ENCODE results near the gene KANK4. TPM values are rescaled to one million over a fixed set of nuclear protein-coding genes. Genes with fewer than 3 reads are reported as not detected.

The KANK4 gene
- total RNA-seq, 2 donors from 2014 or later, result 0.46 to 0.70 TPM

GRCh38 chr1:62325081-62325480 is 5.8 kb upstream of the KANK4 start:
- Mint-ChIP-seq H3K4me1 (peaks cover 5% of the 10 kb centered on the region), H3K27me3 (ENCODE audit: insufficient read depth) (peaks cover 13% of the 10 kb centered on the region), H3K4me3 (no peak overlapping the region), H3K27ac (no peak overlapping the region), H3K9me3 (peaks cover 6% of the 10 kb centered on the region), H3K36me3 (ENCODE audit: low read depth) (no peaks in the 10 kb centered on the region)
- H3K4me1 ChIP-seq (ENCODE audit: control insufficient read depth, insufficient read depth, low read length), result no peaks in the 10 kb centered on the region
- no peak overlapping the region for H3K9ac ChIP-seq (ENCODE audit: extremely low read depth, low read length, poor library complexity, severe bottlenecking)
- DNase-seq, result no peak
- WGBS, 2 experiments (ENCODE audit: insufficient coverage in 1 of 2, insufficient read length in 1 of 2), result 79 to 92% methylated on average over 5 of the region's 5 CpGs
- no peak overlapping the region for H3K4me3 ChIP-seq (ENCODE audit: low read length)
- no peaks in the 10 kb centered on the region for H3K36me3 ChIP-seq (ENCODE audit: control insufficient read depth, insufficient read depth, low read length)
- no peaks in the 10 kb centered on the region for H3K9me3 ChIP-seq (ENCODE audit: control insufficient read depth, low read length)
- no peak for TF ChIP-seq CTCF (conservative IDR thresholded peaks at IDR 0.05)
- H3K27ac ChIP-seq (ENCODE audit: low read depth, low read length), result no peak overlapping the region
- H3K27me3 ChIP-seq (ENCODE audit: control insufficient read depth, insufficient read depth, low read length, poor library complexity, severe bottlenecking), result peaks cover 14% of the 10 kb centered on the region

- H3K27me3 Mint-ChIP-seq (ENCODE audit: insufficient read depth), result peaks cover 47% of the 10 kb centered on the region
- H3K36me3 Mint-ChIP-seq (ENCODE audit: low read depth), result no peaks in the 10 kb centered on the region
- peaks cover 5% of the 10 kb centered on the region for H3K4me1 Mint-ChIP-seq
- no peaks in the 10 kb centered on the region for H3K9me3 Mint-ChIP-seq
- Histone ChIP-seq H3K36me3 (ENCODE audit: control insufficient read depth, insufficient read depth, low read length) (no peaks in the 10 kb centered on the region), H3K9me3 (ENCODE audit: control insufficient read depth, low read length) (no peaks in the 10 kb centered on the region), H3K4me3 (ENCODE audit: low read length) (no peak overlapping the region), H3K9ac (ENCODE audit: extremely low read depth, low read length, poor library complexity, severe bottlenecking) (no peak overlapping the region), H3K27me3 (ENCODE audit: control insufficient read depth, insufficient read depth, low read length, poor library complexity, severe bottlenecking) (peaks cover 50% of the 10 kb centered on the region), H3K27ac (ENCODE audit: low read depth, low read length) (no peak overlapping the region), H3K4me1 (ENCODE audit: control insufficient read depth, insufficient read depth, low read length) (no peaks in the 10 kb centered on the region)
- 80 to 95% methylated on average over 2 to 3 of the region's 3 CpGs for WGBS, 2 experiments (ENCODE audit: insufficient coverage in 1 of 2, insufficient read length in 1 of 2)
- TF ChIP-seq CTCF (conservative IDR thresholded peaks at IDR 0.05), result no peak
- no peak for DNase-seq
- H3K4me3 Mint-ChIP-seq, result no peak overlapping the region
- no peak overlapping the region for H3K27ac Mint-ChIP-seq
Observed at GRCh38 chr1:62321446-62321845, 2.2 kb upstream of the KANK4 start.

GRCh38 chr1:62318320-62318755 is 896 bp downstream of the KANK4 start:
- no peak for TF ChIP-seq CTCF (conservative IDR thresholded peaks at IDR 0.05)
- peaks cover 5% of the 10 kb centered on the region for H3K4me1 Mint-ChIP-seq
- H3K9me3 Mint-ChIP-seq, result no peaks in the 10 kb centered on the region
- DNase-seq, result peak; percentile 77
- H3K36me3 ChIP-seq (ENCODE audit: control insufficient read depth, insufficient read depth, low read length), result no peaks in the 10 kb centered on the region
- H3K9ac ChIP-seq (ENCODE audit: extremely low read depth, low read length, poor library complexity, severe bottlenecking), result no peak overlapping the region
- no peaks in the 10 kb centered on the region for H3K4me1 ChIP-seq (ENCODE audit: control insufficient read depth, insufficient read depth, low read length)
- no peak overlapping the region for H3K27ac Mint-ChIP-seq
- H3K9me3 ChIP-seq (ENCODE audit: control insufficient read depth, low read length), result no peaks in the 10 kb centered on the region
- peaks cover 69% of the 10 kb centered on the region for H3K27me3 ChIP-seq (ENCODE audit: control insufficient read depth, insufficient read depth, low read length, poor library complexity, severe bottlenecking)
- H3K4me3 ChIP-seq (ENCODE audit: low read length), result peak overlapping the region; percentile 74
- H3K27ac ChIP-seq (ENCODE audit: low read depth, low read length), result no peak overlapping the region
- peak overlapping the region; percentile 58 for H3K4me3 Mint-ChIP-seq
- peaks cover 64% of the 10 kb centered on the region for H3K27me3 Mint-ChIP-seq (ENCODE audit: insufficient read depth)
- whole genome bisulfite sequencing, 2 experiments (ENCODE audit: insufficient coverage in 1 of 2, insufficient read length in 1 of 2), result 13 to 19% methylated on average over 16 to 27 of the region's 27 CpGs
- H3K36me3 Mint-ChIP-seq (ENCODE audit: low read depth), result no peaks in the 10 kb centered on the region

Data from endodermal cell (in vitro differentiated cells).